Adipose tissue (tissue), 3 donors: ENCODE measurements around the gene HCRTR1. TPM values are rescaled to one million over a fixed set of nuclear protein-coding genes. Genes with fewer than 3 reads are reported as not detected.

Experiments used
- H3K27ac ChIP-seq: one replicate; pipeline ENCODE4 v1.5.1; 2013; ENCODE audit warnings: low read depth, low read length
- WGBS, 3 donors: extraction: QIAGEN DNeasy Blood & Tissue Kit; methylation state at CpG; one replicate each; pipeline ENCODE4 v1.1.7; 2013; 5-methylcytosine and 5-hydroxymethylcytosine counted together
- polyA plus RNA-seq, 3 donors: library from polyadenylated mRNA; stranded (reverse); fragments of 200-250 nt; gene quantifications; one replicate each; pipeline ENCODE4 v1.2.3, GENCODE V29; 2013
- donor health status: healthy with polysubstance abuse.
- donor health status: Bipolar disorder and iron deficiency.
- donor health status: healthy.

HCRTR1 gene
- polyA plus RNA-seq, 3 donors = 0.08 to 1.3 (median 0.25) TPM

DNA sequence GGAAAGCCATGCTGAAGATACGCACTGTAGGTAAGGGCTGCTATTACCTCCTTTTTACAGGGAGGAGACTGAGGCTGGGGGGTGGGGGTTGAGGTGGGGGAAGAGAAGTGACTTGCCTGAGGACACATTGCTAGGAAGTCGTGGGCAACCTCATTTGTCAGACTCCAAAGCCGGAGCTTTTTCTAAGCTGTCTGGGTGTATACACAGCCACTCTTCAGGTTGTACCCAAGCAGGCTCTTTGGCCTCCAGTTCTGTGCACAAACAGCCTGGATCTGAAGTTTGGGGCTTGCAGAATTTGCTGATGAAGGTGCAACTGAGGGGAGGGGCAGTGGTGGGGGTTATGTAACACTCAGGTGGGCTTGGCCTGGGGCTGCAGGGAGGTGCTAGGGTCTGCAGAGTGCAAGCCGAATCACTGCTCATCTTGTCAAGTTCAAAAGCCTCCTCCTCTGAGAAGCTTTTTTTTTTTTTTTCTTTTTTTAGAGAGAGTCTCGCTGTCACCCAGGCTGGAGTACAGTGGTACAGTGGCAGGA lies 24.3 kb upstream of the HCRTR1 start:
- H3K27ac ChIP-seq = no peak overlapping the region
- 77 to 93% (median 80%) methylated on average over 5 of the region's 5 CpGs for WGBS, 3 donors

DNA sequence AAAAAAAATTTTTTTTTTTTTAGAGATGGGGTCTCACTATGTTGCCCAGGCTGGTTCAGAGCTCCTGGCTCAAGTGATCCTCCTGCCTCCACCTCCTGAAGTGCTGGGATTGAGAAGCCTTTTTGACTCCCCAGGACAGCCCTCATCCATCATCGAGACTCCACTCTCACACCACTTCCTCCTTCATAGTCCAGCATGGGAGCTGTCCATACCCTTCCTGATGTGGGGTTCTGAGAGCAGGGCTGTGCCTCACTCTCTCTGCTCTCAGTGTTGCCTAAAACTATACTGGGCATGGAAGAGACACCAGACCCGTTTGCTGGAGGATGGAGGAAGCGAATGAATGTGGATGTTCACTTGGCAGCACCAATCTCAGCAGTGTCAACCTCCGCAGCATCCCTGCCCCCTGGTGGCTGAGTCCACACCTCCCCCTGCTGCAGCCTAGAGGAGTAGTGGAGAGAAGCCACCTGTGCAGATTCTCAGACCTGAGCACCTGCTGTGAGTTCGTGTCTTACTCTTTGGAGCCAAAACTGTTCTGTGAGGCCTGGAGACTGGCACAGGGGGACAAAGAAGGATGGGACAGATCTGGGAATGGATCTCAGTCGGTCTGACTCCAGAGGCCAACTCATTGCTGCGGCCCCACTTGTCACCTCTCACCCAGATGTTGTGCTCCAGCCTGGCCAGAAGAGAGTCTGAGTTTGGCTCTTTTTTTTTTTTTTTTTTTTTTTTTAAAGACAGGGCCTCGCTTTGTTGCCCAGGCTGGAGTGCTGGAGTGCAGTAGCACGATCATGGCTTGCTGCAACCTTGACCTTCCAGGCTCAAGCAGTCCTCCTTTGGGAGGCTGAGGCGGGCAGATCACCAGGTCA lies 23.5 kb upstream of the HCRTR1 start:
- no peak overlapping the region for H3K27ac ChIP-seq
- 31 to 44% (median 42%) methylated on average over 10 of the region's 10 CpGs for WGBS, 3 donors

- WGBS, 3 donors = 82 to 88% (median 85%) methylated on average over 4 of the region's 4 CpGs
- H3K27ac ChIP-seq = no peak overlapping the region
Measured at GRCh38 chr1:31595836-31596736, 21.4 kb upstream of the HCRTR1 start.

DNA sequence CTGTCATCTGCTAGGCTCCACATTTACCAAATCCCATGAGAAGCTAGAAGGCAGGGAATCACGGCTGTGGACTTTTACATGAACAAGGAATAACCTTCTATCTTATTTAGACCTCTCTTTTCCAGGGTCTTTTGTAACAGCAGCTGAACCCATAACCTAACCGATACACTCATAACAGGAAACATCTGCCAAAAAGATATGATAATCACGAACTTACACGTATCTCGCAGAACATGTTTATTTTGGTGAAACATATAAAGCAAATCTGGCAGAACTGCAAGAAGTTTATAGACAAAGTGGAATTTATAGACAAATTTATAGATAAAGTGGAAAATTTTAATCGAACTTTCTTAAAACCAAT lies 20.8 kb upstream of the HCRTR1 start:
- no peak overlapping the region for H3K27ac ChIP-seq
- WGBS, 3 donors = 28 to 39% (median 28%) methylated on average over 6 of the region's 6 CpGs

DNA sequence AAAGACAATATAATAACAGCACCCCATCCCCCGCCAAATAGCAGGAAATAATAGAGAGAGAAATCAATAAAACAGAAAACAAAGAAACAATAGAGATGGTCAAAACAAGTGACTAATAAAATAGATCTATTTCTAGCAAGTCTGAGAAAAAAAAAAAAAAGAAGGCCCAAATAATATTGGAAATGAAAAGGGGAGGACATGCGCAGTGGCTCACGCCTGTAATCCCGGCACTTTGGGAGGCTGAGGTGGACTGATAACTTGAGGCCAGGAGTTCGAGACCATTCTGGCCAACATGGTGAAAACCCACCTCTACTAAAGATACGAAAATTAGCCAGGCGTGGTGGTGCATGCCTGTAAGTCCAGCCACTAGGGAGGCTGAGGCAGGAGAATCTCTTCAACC lies 18.5 kb upstream of the HCRTR1 start:
- 87 to 90% (median 89%) methylated on average over 7 of the region's 7 CpGs for whole genome bisulfite sequencing, 3 donors
- no peak overlapping the region for H3K27ac ChIP-seq

- H3K27ac ChIP-seq = no peak overlapping the region
- 75 to 78% (median 76%) methylated on average over 2 of the region's 2 CpGs for WGBS, 3 donors
Measured at GRCh38 chr1:31600641-31601040, 16.8 kb upstream of the HCRTR1 start.

DNA sequence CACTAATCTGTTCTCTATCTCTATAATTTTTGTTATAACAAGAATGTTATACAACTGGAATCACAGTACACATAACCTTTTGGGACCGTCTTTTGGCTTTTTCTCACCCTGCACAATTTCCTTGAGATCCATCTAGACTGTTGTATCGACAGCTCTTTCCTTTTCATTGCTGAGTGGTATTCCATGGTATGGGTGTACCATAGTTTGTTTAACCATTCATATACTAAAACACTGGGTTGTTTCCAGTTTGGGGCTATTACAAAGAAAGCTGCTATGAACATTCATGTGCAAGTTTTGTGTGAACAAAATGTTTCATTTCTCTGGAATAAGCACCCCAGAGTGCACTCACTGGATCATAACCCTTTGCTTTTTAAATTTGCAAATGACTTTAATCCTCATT lies 15.4 kb upstream of the HCRTR1 start:
- 91 to 97% (median 97%) methylated on average over 2 of the region's 2 CpGs for WGBS, 3 donors
- no peak overlapping the region for H3K27ac ChIP-seq

GRCh38 chr1:31605908-31606427 lies 11.5 kb upstream of the HCRTR1 start:
- H3K27ac ChIP-seq = no peak overlapping the region
- WGBS, 3 donors = 77 to 89% (median 89%) methylated on average over 4 of the region's 4 CpGs

DNA sequence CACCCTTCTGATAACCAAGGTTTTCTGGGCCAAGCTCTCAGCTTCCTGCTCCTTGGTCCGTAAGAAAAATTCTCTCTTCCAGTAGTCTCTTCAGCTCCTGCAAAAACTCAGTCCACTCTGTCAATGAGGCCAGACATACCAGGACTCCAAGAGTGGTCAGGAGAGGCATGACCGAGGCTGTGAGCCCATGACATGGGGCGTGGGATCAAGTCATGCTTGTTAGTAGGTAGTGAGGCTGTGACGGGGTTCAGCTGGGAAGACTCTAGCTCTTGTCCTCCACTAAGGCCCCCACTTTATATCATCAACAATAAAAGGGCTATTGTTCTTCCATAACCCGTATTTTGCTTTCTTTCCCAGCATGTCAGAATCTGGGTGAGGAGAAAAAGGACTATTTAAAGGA lies 10.1 kb upstream of the HCRTR1 start:
- WGBS, 3 donors = 86 to 98% (median 93%) methylated on average over 5 of the region's 5 CpGs

DNA sequence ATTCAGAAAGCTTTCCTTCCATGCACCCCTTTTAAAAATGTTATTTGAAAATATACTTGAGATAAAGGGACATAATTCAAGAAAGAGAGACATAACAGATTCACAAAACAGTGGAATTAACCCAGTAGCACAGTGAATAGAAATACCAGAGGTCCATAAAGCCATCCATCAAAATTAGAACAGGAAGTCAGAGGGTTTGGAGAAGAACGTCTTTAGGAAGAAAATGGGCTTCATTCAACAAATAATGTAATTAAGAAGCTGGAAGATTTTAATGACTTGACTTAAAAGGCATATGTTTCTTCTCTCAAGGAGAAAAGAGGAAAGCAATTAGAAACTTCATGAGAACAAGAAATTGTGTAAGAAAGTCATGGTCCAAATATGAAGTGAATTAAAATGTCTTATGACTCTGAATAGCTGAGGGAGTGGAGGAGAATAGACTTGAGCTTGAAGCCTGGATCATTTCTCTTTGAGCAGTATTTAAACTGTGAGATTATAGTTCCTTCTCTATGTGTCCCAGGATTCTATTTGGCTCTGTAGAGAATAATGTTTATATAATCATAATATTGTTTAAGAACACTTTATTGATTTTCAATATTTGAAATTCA lies 7.9 kb upstream of the HCRTR1 start:
- 5 to 32% (median 8%) methylated on average over 1 of the region's 1 CpG for WGBS, 3 donors
- no peak overlapping the region for H3K27ac ChIP-seq

More for the DNA sequence above, 10.1 kb upstream of the HCRTR1 start:
- H3K27ac ChIP-seq = no peak overlapping the region

DNA sequence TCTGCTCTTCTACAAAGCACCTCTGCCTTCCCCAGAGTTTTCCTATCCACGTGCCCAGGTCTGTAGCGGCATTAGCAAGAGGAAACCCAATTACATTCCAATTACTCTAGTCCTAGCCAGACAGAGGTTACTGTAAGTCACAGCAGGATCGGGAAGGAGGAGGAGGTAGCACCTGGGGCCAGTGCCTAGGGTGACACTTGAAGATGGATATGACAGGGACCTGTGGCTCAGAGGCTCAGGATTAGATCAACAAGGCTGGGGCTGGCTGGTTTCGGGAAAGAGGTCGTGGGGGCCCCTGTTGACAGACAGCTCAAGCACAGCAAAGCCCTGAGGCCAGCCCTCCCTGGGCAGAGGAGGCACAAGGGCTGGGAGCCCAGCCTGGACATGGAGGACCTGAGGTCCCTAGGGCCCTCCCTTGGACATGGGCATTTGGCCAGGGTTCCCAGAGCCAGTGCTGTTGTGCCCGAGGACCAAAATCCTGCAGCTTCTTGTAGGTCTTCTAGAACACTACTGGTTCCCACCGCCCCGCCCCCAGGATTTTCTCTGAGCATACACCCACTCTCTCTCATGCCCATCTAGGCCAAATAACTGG lies 3.0 kb upstream of the HCRTR1 start:
- 68 to 84% (median 81%) methylated on average over 8 of the region's 8 CpGs for WGBS, 3 donors
- H3K27ac ChIP-seq = no peak overlapping the region

DNA sequence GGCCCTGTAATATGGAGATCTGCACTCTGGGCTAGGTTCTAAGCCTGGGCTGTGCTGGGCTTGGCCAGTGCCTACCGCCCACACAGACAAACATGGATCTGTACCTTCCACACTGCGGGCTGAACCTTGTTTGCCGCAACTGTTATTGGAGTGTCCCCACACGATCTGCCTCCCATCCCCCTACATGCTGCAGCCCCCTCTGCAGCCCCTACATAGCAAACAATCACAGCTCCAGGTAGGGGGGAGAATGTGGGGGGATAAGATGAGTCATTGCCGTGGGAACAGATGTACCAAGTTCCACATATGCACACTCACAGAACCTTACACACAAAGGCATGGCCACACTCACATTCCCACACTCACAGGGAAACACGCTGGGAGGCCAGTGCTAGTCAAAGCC lies 2.1 kb upstream of the HCRTR1 start:
- 91 to 96% (median 93%) methylated on average over 6 of the region's 6 CpGs for WGBS, 3 donors
- H3K27ac ChIP-seq = no peak overlapping the region

- no peak overlapping the region for H3K27ac ChIP-seq
- 71 to 78% (median 71%) methylated on average over 2 of the region's 2 CpGs for WGBS, 3 donors
Measured at GRCh38 chr1:31615939-31616338, 1.6 kb upstream of the HCRTR1 start.

- 12 to 13% (median 13%) methylated on average over 41 to 56 of the region's 56 CpGs for WGBS, 3 donors
- H3K27ac ChIP-seq = no peak overlapping the region
Measured at GRCh38 chr1:31617916-31618746, 642 bp downstream of the HCRTR1 start.

DNA sequence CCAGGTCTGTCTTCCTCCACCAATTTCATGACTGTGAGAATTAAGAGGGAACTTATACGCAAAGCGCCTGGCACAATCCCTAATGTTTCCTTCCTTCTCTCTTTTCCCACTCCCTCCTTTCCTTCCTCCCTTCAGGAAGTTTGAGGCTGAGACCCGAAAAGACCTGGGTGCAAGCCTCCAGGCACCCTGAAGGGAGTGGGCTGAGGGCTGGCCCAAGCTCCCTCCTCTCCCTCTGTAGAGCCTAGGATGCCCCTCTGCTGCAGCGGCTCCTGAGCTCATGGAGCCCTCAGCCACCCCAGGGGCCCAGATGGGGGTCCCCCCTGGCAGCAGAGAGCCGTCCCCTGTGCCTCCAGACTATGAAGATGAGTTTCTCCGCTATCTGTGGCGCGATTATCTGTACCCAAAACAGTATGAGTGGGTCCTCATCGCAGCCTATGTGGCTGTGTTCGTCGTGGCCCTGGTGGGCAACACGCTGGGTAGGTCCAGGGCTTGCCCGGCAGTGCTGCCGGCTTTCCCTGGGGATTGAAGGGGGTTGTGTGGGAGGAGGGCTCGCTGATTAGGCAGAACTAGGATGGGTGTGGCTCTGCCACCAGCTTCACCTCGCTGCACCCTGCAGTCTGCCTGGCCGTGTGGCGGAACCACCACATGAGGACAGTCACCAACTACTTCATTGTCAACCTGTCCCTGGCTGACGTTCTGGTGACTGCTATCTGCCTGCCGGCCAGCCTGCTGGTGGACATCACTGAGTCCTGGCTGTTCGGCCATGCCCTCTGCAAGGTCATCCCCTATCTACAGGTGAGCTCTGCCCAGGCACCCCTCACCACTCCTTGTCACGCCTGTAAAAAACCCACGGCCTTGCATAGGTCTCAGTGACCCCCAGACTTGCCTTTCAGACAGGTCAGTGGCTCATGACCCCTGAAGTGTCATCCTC lies 1.7 kb downstream of the HCRTR1 start:
- no peak overlapping the region for H3K27ac ChIP-seq
- 73 to 83% (median 82%) methylated on average over 23 of the region's 23 CpGs for WGBS, 3 donors
